GM19467 (cell line): ENCODE data around the gene SUPT6H.
A peak's percentile ranks its signal among the peaks of the same experiment; 100 is the strongest.

ENCODE experiments used
- ATAC-seq: cut with Tn5 transposase; IDR thresholded peaks from one replicate; pipeline ENCODE4 v1.9.1; 2021; ENCODE audit warnings: mild to moderate bottlenecking, moderate library complexity; ENCODE audit not compliant: unreplicated experiment

Gene SUPT6H

GRCh38 chr17:28661635-28662526 is at the start of gene SUPT6H, which contains the start of gene SDF2:
SUPT6H (plus strand) TSS chr17:28662205; CDS start chr17:28673402, 11,197 bp downstream.
SDF2 (minus strand) TSS chr17:28661906; CDS start chr17:28661876, 30 bp downstream.
- ATAC-seq: peak; percentile 60

GRCh38 chr17:28612531-28612930 is 49.5 kb upstream of the SUPT6H start:
- no peak for ATAC-seq

- ATAC-seq: no peak
Measured at GRCh38 chr17:28612936-28613872, 48.8 kb upstream of the SUPT6H start.

- no peak for ATAC-seq
Measured at GRCh38 chr17:28613931-28614381, 48.0 kb upstream of the SUPT6H start, which contains the start of gene RSKR. RSKR (minus strand) TSS chr17:28614185; CDS start chr17:28614161, 24 bp downstream.

GRCh38 chr17:28615260-28615940 is 46.6 kb upstream of the SUPT6H start:
- ATAC-seq: no peak

- ATAC-seq: no peak
Measured at GRCh38 chr17:28616281-28616680, 45.7 kb upstream of the SUPT6H start.

GRCh38 chr17:28618464-28618863 is 43.5 kb upstream of the SUPT6H start:
- ATAC-seq: no peak

GRCh38 chr17:28620010-28620409 is 42.0 kb upstream of the SUPT6H start:
- no peak for ATAC-seq

GRCh38 chr17:28622186-28622585 is 39.8 kb upstream of the SUPT6H start:
- ATAC-seq: no peak

GRCh38 chr17:28623696-28624095 is 38.3 kb upstream of the SUPT6H start:
- no peak for ATAC-seq

GRCh38 chr17:28624148-28624547 is 37.9 kb upstream of the SUPT6H start:
- no peak for ATAC-seq

GRCh38 chr17:28626818-28627217 is 35.2 kb upstream of the SUPT6H start:
- ATAC-seq: no peak

GRCh38 chr17:28634206-28634865 is 27.7 kb upstream of the SUPT6H start:
- no peak for ATAC-seq

- no peak for ATAC-seq
Measured at GRCh38 chr17:28635506-28635905, 26.5 kb upstream of the SUPT6H start.

GRCh38 chr17:28641579-28641978 is 20.4 kb upstream of the SUPT6H start:
- no peak for ATAC-seq

GRCh38 chr17:28643983-28644786 is 17.8 kb upstream of the SUPT6H start:
- ATAC-seq: no peak

- ATAC-seq: peak; percentile 87
Measured at GRCh38 chr17:28644787-28645575, 17.0 kb upstream of the SUPT6H start, which contains the start of gene BLTP2. BLTP2 (minus strand) TSS chr17:28645158; CDS start chr17:28645056, 102 bp downstream.

GRCh38 chr17:28645576-28645939 is 16.4 kb upstream of the SUPT6H start:
- ATAC-seq: no peak
